ENCODE measurements around the gene COBLL1.

The COBLL1 gene

GRCh38 chr2:164840458-164840929 lies 1.1 kb downstream of the COBLL1 start:
- no peak for TF ChIP-seq CTCF (conservative IDR thresholded peaks at IDR 0.05)
- H3K27ac ChIP-seq, result peak overlapping the region; percentile 100

- H3K27ac ChIP-seq, result peak overlapping the region; percentile 100
- no peak for TF ChIP-seq CTCF (conservative IDR thresholded peaks at IDR 0.05)
Observed at GRCh38 chr2:164839914-164840457, 1.6 kb downstream of the COBLL1 start.

- peak overlapping the region; percentile 100 for H3K27ac ChIP-seq
- TF ChIP-seq CTCF (conservative IDR thresholded peaks at IDR 0.05), result no peak
Observed at GRCh38 chr2:164837807-164838206, 3.8 kb downstream of the COBLL1 start.

GRCh38 chr2:164836907-164837306 lies 4.7 kb downstream of the COBLL1 start:
- no peak for TF ChIP-seq CTCF (conservative IDR thresholded peaks at IDR 0.05)
- H3K27ac ChIP-seq, result peak overlapping the region; percentile 100

- peak overlapping the region; percentile 22; the same call in 1 of the 2 replicates for H3K27ac ChIP-seq
- TF ChIP-seq CTCF (conservative IDR thresholded peaks at IDR 0.05), result no peak
Observed at GRCh38 chr2:164835302-164835701, 6.3 kb downstream of the COBLL1 start.

GRCh38 chr2:164831887-164832286 lies 9.7 kb downstream of the COBLL1 start:
- no peak for TF ChIP-seq CTCF (conservative IDR thresholded peaks at IDR 0.05)
- no peak overlapping the region for H3K27ac ChIP-seq

GRCh38 chr2:164831180-164831579 lies 10.4 kb downstream of the COBLL1 start:
- TF ChIP-seq CTCF (conservative IDR thresholded peaks at IDR 0.05), result no peak
- no peak overlapping the region for H3K27ac ChIP-seq
